Amygdala (tissue), 56 donors: ENCODE measurements around the gene RDX.
"Not testable (repeated sequence)": the region's sequence is repeated elsewhere in the genome, so short reads cannot be mapped to it uniquely, and the experiment has no call there.

Source experiments
- DNase-seq, 56 donors: peaks; one replicate each; lab custom pipeline; 2025; lab: John Stamatoyannopoulos, UW

The RDX gene

DNA sequence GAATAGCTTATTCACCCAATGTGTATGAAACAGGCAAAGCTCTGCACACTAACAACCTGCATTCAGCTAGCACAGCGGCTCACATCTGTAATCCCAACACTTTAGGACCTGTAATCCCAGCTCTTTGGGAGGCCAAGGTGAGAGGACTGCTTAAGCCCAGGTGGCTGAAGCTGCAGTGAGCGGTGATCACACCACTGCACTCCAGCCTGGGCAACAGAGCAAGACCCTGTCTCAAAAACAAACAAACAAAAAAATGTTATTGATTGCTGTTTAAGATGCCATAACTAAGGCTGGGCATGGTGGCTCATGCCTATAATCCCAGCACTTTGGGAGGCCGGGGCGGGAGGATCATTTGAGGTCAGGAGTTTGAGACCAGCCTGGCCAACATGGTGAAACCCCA lies 15.8 kb downstream of the RDX start:
- not testable (repeated sequence) for DNase-seq

DNA sequence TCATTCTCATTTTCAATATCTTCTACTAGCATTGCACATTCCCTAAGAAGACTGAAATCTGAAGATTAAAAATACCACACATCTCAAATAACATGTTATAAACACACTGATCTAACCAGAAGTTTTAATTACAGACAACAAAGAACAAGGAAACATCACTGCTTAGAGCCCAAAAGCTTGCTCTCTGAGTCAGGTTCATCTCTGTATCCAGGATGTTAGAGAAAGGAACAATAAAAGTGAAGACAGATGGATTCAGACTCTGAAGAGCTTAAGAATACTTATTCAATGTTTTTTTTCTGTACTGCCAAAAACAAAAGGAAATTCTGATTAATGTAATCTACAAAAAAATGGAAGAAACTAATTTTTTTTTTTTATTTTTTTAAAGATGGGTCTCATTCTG lies 16.5 kb downstream of the RDX start:
- no peak for DNase-seq

DNA sequence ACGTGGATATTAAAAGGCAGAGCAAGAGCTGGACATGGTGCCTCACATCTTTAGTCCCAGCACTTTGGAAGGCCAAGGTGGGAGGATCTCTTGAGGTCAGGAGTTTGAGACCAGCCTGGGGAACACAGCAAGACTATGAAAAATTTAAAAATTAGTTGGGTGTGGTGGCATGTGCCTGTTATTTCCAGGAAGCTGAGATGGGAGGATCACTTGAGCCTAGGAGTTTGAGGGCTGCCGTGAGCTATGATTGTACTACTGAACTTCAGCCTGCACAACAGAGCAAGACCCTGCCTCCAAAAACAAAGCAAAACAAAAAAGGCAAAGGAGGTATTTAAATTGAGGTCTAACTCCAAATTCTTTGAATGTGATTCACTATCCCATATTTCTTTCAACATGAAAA lies 23.5 kb downstream of the RDX start:
- DNase-seq = no peak

DNA sequence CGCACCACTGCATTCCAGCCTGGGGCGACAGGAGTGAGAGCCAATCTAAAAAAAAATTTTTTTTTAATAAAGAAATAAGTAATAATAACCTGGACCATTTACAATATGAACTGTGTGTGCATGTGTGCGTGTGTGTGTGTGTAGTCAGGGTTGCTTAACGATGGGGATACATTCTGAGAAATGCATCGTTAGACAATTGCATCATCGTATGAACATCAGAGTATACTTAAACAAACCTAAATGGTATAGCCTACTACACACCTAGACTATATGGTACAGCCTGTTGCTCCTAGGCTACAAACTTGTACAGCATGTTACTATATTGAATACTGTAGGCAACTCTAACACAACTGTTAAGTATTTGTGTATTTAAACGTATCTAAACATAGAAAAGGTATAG lies 26.4 kb downstream of the RDX start:
- no peak for DNase-seq

DNA sequence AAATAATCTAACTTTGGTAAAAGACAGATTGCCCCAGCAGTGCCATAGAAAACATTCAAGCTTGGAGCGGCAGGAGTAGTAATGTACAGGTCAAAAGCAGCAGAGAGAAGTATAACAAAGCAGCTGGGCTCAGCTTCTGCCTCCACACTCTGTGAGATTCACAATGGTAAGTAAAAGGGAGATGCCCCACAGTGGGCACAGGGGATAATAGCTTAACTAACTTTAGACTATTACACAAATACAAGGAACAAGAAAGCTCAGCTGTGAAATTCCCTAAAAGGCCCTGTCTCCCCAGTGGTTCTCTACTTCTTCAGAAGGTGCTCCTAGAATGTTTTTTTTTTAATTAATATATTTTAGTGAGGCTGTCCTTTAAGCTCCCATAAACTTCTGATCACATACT lies 28.0 kb downstream of the RDX start:
- no peak for DNase-seq

DNA sequence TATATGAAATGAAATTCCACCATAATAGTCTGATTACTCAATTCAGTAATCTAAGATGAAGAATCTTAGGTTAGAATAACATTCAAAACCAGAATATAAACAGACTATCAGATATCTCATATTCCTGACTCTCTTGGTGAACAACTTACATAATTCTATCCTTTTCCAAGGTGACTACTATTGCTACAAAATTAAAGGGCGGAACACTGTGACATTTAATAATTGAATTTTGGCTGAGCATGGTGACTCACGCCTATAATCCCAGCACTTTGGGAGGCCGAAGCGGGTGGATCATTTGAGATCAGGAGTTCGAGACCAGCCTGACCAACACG lies 34.4 kb downstream of the RDX start:
- no peak for DNase-seq

DNA sequence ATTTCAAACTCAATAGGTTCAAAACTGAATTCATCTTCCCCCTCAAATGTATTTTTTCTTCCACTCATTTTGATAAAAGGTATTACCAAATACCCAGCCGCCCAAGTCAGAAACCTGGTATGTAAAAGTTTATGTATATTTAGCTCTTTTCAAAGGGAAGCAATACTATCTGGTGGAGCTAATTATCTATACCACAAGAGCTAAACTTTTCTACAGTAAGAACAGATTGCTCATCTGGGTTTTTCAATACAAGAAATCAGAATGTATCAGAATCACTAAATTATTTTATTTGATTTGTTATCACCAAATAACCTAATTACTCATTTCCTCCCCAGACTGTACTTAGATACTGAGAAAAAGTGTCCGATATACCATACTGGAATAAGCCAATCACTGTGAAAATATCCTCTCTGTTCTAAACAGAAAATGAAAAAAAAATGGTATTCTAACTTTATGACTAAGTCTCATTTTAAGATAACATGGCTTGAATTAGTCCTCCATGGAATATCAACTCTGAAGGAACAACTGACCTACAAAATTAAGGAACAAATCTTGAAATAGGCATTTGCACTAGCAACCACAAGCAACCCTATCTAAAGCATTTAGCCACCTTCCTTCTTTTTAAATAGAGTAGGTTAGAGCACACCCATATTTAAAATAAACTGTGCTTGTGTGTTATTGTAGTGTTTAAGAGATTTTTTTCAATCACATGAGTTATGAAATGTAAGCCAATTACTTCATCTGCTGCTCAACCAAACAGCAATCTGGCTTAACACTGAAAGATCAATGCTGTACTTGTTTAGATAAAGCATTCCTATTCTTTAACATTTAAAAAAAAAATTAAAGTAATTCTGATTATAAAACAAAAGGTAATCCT lies 35.0 kb downstream of the RDX start:
- no peak for DNase-seq

DNA sequence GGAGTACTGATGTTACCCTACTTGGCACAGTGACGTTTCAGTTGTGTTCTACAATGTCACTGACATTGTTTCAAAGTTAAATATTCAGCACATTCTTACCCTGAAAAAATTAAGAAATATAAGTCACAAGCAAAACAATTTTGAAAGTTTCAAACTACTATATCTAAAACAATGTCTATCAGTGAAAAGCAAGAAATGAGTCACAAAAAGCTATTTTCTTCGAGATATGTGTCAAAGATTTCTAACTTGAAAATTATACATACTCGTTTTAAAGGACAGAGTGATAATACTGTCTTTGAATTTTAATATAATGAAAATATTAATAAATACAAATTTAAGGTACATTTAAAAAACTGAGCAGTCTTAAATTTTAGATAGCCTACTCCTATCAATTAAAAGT lies 42.9 kb downstream of the RDX start:
- no peak for DNase-seq

DNA sequence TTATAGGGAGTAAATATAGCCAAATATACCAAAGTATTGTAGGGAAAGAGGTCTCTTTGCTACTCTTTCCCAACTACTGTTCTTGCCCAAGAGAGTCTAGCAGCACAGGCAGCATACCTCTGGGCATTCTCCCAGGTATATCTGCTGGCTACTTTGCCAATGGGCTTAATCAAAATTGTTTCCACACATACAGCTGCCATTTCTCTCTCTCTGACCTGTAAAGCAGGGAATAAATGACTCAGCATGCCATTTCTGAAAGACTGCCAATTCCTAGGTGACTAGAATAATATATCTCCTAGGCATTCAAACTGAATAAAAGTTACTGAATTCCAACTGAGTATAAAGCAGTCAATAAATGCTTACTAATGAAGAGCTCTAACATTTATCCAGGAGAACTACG lies 44.6 kb downstream of the RDX start:
- no peak for DNase-seq

DNA sequence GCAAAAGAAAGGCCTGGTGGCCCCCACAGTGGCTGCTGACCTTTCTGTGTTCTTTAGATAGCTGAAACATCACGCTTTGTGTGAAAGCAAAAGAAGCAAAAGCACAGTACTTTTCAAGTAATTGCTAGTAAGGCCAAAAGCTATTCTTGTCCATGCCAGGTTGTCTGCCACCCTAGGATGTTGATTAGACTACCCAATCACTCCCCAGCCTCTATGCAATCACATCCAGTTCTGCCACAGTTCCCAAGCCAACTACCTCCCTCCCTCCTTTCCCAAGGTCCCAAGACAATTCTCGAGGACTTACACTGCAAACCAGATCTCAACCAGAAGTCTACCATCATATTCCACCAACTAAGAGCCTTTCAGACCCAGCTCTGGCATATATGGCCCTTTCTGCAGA lies 46.2 kb downstream of the RDX start:
- DNase-seq = no peak

DNA sequence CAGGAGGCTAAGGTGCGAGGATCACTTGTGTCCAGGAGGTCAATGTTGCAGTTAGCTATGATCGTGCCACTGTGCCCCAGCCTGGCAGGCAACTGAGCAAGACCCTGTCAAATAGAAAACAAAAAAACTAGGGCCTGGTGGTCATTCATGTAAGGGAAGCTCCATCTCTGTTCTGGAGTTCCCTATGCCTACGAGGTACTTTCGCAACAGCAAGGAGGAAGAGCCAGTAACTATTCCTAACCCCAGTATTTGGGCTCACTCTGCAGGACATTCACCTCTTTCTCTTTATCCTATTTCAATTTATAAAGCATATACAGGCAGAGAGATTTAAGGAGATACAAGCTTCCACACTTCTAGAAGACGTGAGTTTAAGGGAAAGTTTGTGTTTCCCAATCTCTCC lies 46.6 kb downstream of the RDX start:
- no peak for DNase-seq

DNA sequence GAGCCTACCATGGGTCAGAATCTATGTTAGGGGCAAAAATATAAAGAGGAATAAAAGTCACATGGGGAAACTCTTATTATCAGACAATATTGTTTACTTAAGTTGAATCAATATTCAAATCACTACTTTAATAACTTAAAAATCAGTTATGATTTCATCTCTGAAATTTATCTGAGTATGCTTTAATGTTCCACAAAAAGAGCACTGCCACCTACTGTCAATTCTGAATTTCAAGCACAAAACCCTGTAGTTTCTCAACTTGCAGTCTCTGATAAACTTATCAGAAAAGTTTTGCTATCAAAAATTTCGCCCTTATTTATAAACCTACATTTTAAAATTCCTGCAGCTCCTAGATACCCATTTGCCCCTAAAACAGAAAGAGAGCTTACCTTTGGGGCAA lies 47.3 kb downstream of the RDX start:
- peak in 1 of 56 donors; percentile 7 for DNase-seq

DNA sequence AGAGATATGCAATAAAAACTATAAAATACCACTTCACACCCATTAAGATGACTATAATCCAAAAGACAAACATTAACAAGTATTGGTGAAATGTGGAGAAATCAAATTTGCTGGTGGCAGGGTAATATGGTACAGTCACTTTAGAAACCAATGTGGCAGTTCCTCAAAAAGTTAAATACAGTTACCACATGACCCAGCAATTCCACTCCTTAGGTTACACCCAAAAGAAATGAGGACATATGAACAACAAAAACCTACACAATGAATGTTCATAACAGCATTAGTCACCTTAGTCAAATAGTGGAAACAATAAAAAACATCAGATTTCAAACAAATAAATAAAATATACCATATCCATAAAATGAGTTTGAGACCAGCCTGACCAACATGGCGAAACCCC lies 52.6 kb downstream of the RDX start:
- DNase-seq = no peak

DNA sequence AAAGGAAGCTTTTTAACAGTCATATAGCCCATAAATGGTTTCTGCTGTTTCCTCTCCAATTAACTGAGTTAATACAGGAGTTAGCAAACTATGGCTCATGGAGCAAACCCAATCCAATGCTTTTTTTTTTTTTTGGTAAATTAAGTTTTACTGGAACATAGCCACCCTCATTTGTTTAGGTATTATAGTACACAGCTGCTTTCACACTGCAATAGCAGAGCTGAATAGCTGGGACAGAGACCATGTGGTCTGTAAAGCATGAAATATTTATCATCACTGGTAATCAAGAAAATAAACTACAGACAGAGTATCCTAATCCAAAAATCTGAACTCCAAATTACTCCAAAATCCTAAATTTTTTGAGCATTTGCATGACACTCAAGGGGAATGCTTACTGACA lies 53.7 kb downstream of the RDX start:
- DNase-seq = no peak

DNA sequence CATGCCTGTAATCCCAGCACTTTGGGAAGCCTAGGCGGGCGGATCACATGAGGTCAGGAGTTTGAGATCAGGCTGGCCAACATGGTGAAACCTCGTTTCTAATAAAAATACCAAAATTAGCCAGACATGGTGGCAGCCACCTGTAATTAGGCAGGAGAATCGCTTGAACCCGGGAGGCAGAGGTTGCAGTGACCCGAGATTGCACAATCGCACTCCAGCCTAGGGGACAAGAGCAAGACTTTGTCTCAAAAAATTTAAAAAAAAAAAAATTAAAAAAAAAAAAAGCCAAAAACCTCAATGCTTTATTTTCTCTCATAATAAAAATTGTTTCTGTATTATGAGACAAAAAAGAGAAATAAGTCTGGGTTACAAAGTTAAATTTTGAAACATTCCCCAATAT lies 54.2 kb downstream of the RDX start:
- DNase-seq = no peak

DNA sequence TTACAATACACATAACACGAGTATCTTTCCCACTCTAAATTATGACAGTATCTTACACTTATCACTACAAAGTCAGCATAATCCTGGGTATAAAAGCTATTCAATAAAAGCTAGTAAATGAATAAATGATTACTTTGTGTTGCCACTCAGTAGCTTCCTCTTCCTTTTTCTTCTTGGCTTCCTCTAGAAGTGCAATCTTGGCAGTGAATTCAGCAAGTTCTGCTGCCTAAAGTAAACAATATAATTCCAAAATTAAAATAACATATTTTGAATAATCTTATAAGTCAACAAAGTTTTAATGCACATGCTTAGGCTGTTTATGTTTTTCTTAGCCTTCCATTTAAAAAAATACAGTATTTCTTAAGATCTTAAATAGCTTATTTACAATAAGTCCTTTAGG lies 60.4 kb downstream of the RDX start:
- DNase-seq = no peak

DNA sequence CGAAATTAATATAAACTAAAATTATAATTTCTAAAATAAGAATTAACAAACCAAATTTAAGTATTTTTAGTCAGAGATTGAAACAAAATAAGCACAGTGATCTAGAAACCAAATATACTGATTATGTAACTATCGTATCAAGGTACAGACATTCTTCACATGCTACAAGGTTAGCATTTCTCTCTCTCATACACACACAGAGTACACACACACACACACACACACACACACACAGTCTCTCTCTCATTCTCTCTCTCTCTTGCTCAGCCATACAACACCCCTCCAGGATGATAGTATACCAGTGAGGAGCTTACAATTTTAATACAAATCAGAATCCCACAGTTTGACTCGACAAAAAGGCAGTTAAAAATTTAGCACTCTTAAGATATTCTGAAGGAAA lies 66.0 kb downstream of the RDX start:
- DNase-seq = no peak

DNA sequence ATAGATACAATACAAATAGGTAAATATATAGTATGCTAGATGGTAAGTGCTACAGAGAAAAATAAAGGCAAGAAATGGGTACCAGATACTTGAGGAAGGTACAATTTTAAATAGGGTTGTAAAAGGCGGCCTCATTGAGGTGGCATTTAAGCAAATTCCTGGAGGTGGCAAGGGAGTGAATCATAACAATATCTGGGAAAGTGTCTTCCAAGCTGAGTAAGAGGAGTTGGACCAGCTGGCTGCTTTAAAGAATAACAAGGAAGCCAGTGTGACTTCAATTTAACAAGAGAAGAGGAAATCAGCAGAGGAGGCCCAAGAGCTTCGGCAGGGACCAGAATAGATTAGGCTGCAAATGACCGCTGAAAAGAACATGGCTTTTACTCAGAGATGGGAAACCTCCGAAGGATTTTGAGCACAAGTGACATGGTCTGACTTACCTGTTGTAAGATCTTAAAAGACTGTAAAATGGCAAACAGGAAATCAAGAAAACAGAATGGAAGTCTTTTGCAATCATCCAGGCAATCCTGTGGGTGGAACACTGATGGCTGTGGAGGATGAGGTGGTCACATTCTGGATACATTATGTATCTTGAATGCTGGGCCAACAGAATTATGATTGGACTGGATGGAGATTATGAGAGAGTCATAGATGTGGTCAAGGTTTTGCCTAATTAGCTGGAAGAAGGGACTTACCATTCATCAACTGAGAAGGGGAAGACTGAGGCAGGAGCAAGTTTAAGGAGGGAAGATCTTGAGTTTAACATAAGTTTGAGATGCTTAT lies 77.2 kb downstream of the RDX start:
- peak in 3 of 56 donors; percentile 4 to 11 (median 10) for DNase-seq

DNA sequence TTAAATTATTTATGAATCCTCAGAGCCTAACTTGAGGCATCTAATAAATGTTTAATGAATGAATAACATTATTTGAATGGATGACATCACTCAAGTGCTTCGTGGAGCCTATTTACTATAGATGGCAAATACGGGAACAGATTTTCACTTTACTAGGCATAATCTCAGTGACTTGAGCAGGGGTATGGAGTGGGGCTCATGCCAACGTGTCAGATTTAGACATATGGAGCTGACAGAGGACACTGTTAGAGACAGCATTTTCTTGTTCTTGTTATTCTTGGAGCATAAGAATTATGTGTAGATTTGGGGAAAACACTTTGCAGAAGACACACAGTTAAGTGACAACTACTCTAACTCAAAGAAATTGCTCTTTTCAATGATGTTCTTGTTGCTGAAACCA lies 78.5 kb downstream of the RDX start:
- DNase-seq = no peak

DNA sequence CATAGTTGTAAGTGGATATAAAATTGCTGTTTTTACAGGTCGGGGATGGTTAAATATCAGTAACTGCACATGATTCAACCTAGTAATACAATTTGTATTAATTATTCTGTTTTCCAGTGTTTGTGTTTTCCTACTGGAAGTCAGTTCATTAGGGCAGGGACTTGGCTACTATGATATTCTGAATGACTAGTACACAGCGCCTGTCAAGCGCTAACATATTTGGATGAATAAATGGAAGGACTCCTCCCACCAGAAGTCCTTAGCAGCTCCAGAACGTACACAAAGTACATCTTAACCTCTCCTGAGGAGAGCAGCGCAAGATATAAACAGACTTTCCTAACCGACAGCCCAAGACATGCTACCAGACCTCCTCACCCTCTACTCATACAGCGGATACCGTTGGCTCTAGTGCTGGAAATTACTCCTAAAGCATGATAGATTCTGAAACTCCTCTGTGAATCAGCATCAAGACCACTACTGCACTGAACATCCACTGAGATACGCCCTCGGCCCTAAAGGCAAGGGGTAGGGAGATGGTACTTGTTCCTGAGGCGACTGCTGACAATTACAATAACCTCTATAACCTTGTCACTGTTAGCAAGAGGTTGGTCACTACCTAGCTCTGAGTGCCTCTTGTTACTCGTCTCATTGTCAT lies 79.1 kb downstream of the RDX start:
- DNase-seq = no peak

DNA sequence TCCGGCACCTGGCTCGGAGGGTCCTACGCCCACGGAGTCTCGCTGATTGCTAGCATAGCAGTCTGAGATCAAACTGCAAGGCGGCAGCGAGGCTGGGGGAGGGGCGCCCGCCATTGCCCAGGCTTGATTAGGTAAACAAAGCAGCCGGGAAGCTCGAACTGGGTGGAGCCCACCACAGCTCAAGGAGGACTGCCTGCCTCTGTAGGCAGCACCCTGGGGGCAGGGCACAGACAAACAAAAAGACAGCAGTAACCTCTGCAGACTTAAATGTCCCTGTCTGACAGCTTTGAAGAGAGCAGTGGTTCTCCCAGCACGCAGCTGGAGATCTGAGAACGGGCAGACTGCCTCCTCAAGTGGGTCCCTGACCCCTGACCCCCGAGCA lies 87.1 kb downstream of the RDX start:
- not testable (repeated sequence) for DNase-seq
